Colon (tissue), 2 donors: Measurements from ENCODE around the gene TMTC4.
"Not testable (repeated sequence)": the region's sequence is repeated elsewhere in the genome, so short reads cannot be mapped to it uniquely, and the experiment has no call there.

Source experiments
- FAIRE-seq: peaks from 2 replicates; lab custom pipeline; 2012; peaks lifted over from hg19 to GRCh38; lab: Jason Lieb, UNC
- donor health status: control.
- donor health status: control.

TMTC4 gene

GRCh38 chr13:100627120-100627519, 47.5 kb downstream of the TMTC4 start:
- no peak for FAIRE-seq

GRCh38 chr13:100625447-100625846, 49.1 kb downstream of the TMTC4 start:
- FAIRE-seq: no peak

- FAIRE-seq: no peak
These were observed 53.8 kb downstream of the TMTC4 start for GRCh38 chr13:100620792-100621191.

DNA sequence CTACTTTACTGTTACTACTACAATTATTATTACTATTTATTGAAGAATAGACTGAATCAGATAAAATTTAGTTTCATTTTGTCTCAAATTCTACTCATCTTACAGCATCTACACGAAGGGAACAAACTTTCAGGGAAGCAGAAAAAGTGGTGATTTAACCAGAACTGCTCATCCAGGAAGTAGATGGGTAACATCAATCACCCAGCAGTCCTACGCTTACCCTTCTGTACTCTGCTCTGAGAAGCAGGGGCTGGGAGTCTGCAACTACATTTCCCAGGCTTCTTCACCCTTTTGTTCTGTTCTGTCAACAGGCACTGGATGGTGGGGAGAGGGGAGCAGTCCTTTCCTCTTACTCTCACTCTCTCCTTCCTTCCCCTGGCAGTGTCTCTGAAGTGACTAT, 54.7 kb downstream of the TMTC4 start:
- FAIRE-seq: no peak

DNA sequence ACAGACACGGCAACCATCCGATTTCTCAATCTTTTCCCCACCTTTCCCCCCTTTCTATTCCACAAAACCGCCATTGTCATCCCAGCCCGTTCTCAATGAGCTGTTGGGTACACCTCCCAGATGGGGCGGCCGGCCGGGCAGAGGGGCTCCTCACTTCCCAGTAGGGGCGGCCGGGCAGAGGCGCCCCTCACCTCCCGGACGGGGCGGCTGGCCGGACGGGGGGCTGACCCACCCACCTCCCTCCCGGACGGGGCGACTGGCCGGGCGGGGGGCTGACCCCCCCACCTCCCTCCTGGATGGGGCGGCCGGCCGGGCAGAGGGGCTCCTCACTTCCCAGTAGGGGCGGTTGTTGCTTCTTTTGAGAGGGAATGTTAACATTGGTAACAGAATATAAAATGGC, 55.7 kb downstream of the TMTC4 start:
- not testable (repeated sequence) for FAIRE-seq

GRCh38 chr13:100613031-100613430, 61.6 kb downstream of the TMTC4 start:
- FAIRE-seq: no peak

GRCh38 chr13:100611678-100612492, 62.7 kb downstream of the TMTC4 start:
- no peak for FAIRE-seq

DNA sequence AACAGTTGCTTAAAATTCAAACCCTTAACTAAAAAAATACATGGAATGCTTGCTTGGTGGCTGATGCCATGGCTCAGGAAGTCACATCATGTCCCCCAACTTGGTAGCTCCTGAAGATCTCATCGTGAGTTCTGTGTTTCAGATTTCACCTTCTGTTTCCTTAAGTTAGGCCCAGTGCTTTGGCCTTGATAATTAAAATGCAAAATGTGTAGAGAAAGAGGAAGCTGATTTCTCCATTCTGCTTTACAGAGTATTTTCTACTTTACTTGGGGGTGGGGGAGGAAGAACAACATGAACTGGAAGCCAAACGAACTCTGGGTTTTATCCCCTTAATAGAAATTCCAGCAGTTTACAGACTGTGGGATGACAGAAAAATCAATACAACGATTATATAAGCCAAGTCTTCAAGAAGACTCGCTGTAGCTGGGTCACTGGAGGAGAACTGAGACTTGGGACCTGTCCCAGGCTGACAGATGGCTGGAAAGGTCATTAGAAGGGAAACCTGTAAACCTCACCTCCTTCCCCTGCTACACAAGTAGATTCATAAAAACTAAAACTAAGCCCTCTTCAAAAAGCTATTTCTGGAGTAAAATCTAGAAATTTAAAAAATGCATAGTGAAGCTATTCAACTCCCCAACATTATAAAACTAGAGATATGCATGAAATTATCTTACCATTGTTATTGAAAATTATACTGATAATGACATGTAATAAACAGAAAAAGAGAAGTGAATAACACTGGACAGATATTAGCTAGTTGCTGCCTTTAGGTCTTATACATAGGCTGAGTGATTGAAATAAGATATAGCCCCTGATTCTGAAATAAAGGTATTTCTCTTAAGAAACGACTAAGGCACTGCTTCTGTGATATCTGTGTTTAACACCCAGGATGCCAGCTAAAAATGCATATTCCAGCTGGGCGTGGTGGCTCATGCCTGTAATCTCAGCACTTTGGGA, 63.9 kb downstream of the TMTC4 start:
- FAIRE-seq: no peak

- FAIRE-seq: no peak
These were observed 65.7 kb downstream of the TMTC4 start for GRCh38 chr13:100608906-100609305.

GRCh38 chr13:100608489-100608888, 66.1 kb downstream of the TMTC4 start:
- FAIRE-seq: no peak

DNA sequence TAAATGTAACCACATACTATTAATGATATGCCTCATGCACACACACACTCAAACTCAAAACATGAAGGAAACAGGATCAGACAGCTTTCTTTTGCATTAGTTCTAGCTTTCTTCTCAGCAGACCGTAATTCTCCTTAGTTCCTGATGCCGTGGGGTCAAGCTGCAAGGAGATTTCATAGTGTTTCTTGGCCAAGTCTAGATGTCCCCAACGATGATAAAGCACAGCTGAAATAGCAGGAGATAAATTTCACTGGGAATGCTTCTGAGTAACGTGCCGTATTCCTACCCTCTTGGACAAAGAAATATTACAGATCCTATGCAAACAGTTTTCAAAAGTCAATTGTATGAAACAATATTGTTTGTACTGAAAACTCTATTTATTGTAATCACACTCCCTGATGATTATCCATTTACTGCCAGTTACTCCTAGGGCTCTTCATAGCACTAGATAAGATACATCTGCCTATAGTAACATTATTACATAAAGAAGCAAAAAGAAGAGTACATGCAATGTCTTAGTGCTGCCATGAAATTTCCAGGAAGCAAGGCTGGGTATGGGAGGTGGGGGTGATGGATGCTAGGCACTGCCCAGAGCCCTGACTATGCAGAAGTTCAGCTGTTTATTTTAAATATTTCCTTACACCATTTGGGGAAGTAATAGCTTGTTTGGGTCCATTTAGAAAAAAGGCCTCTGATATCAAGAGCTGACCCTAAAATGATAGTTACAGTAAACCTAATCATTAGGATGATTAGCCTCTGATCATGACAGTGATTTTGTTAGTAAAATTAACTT, 69.5 kb downstream of the TMTC4 start:
- no peak for FAIRE-seq

GRCh38 chr13:100602493-100603111, 72.0 kb downstream of the TMTC4 start:
- no peak for FAIRE-seq

GRCh38 chr13:100601716-100602115, 72.9 kb downstream of the TMTC4 start:
- FAIRE-seq: no peak

DNA sequence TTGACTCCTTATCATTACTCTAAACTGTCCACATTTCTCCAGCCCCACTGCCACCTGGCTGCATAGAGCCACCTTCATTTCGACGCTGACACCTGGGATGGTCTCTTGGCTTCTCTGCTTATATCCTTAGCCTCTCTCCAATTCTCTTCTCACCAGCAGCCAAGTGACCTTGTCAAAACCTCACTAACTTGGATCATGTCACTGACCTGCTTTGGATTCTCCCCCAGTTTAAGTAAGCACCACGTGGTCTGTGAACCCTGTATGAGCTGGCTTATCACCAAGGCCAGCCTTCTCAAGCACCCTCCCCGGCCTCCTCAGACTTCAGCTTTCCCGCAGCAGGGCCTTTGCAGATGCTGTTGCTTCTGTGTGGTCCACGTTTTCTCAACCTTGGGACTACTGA, 73.7 kb downstream of the TMTC4 start:
- no peak for FAIRE-seq

- no peak for FAIRE-seq
These were observed 74.1 kb downstream of the TMTC4 start for GRCh38 chr13:100600461-100600860.

DNA sequence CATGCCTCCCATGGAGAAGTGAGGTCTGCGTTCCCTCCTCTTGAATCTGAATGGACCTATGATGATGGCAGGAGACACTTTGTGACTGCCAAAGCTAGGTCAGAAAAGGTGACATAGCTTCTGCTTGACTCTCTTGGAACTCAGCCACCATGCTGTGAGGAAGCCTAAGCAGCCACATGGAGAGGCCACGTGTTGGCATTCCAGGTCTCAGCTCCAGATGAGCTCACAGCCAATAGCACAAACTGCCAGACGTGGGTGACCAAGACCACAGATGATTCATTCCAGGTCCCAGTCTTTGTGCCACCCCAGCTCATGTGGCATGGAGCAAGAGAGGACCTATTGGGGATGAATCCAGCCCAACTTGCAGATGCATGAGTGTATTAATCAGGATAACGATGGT, 77.3 kb downstream of the TMTC4 start:
- FAIRE-seq: no peak

- FAIRE-seq: no peak
These were observed 78.1 kb downstream of the TMTC4 start for GRCh38 chr13:100596516-100596915.

GRCh38 chr13:100594731-100595130, 79.9 kb downstream of the TMTC4 start:
- FAIRE-seq: no peak

DNA sequence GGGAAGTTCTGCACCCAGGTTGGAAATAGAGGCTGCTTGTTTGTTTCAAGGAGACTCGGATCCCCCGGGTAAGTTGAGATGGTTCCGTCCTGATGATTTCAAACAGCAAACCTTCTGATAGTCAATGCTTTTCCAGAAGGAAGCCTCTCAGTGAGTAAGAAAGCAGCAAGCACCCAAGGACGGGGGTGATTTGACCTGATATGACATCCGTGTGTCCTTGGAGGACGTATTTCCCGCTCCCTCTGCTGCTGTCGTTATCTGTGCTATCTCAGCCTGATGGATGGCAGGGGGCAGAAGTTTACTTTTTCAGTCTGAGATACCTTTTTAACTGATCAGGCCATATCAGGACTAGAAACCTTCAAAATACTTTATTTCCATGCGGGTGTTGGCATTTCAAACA, 80.3 kb downstream of the TMTC4 start:
- FAIRE-seq: no peak

- no peak for FAIRE-seq
These were observed 85.3 kb downstream of the TMTC4 start for GRCh38 chr13:100589178-100589725.

DNA sequence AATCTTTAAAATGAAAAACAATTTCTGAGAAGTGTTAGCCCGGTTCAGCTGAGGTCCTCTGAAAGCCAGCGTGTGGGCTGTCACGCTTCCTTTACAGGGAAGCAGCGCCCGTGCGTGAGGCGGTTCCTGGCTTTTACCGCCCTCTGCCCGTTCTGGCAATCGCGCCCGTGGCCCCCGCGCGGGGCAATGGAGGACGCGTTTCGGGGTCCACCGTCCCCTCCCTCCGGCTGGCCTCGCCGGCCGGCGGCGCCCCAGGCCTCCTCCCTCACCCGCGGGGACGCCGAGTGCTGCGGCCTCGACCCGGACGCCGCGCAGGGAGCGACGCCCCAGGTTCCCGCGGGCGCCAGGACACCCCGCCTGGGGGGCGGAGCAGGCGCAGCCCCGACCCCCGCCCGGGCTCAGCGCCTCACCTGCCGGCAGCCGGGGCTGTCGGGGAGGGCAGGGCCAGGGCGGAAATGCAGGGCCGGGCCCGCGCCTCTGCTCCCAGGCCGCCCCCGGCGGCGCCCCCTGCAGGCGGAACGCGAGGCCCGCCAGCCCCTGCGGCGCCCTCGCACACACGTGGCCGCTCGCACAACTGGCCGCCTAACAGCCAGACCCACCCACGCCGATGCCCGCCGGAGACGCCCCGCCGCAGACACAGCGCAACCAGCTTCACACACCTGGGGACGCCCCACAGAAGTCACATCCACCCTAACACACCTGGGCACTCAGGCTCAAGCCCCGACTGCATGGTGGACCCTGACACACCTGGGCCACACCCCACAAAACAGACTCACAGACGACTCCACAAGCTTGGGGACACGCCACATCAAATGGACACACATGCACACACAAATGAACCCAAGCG, 86.0 kb downstream of the TMTC4 start, which contains the start of gene GGACT:
Gene GGACT (minus strand): TSS at position 459 of the 847 bp plus-strand sequence. CDS start 56,198 bp downstream, outside the sequence.
- FAIRE-seq: no peak
